ENCODE measurements around the gene FAM3D. TPM values are rescaled to one million over a fixed set of nuclear protein-coding genes. Genes with fewer than 3 reads are reported as not detected.

FAM3D gene
- total RNA-seq, 1 experiment from 2014 or later: 0.32 TPM

DNA sequence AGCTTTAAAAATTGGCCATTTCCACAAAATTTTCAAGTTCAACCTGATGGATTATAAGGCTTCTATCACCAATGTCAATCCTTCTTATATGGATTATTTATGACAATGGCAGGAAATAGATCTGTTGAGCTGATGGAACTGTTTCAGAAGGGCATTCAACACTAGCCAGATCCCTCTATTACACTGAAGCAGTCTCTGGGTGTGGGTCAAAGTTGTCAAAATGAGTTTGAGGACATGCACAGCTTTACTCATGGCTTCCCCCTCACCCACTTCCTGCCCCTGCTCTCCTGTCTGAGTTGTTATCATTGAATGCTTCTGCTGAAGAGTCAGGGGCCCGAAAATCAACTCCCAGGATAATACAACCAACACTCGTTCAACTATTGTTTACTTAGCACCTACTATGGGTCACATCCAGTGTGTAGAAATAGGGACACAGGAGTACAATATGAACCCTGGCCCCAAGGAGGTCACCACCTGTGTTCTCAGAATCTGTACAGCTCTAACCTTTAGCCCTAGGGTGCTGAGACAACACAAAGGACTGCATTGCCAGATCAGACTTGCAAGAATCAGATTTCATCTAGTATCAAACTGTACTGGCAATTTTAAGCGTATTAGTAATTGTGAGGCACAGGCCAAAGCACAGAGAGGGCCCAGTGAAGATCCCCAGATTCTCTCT is 41.7 kb upstream of the FAM3D start:
- Histone ChIP-seq H3K4me1 (ENCODE audit: control insufficient read depth in 1 of 2, insufficient read depth in 2 of 2, low read length in 2 of 2) (no peaks in the 10 kb centered on the region), H3K9me3 (ENCODE audit: control insufficient read depth in 1 of 2, insufficient read depth in 1 of 2, low read depth in 1 of 2, low read length in 2 of 2) (no peaks in the 10 kb centered on the region), H3K9me2 (ENCODE audit: insufficient read depth) (no peaks in the 10 kb centered on the region), H3K9ac (ENCODE audit: low read length) (no peak overlapping the region), H3K27ac (ENCODE audit: low read depth, low read length) (no peak overlapping the region), H3K27me3 (ENCODE audit: insufficient read depth, low read length) (no peaks in the 10 kb centered on the region), H3K79me2 (ENCODE audit: insufficient read depth, low read length) (no peaks in the 10 kb centered on the region), H3K4me2 (ENCODE audit: low read length) (no peak overlapping the region), H3K4me3 (replicated peaks in 1 of 2; ENCODE audit: low read depth in 1 of 2, low read length in 2 of 2) (no peak overlapping the region), H2AFZ (ENCODE audit: low read depth, low read length, poor library complexity, severe bottlenecking) (no peak overlapping the region), H3K36me3 (ENCODE audit: control insufficient read depth in 1 of 2, insufficient read depth in 2 of 2, low read length in 2 of 2) (no peaks in the 10 kb centered on the region), H4K20me1 (ENCODE audit: insufficient read depth) (no peaks in the 10 kb centered on the region)
- intact Hi-C loops (cut with micrococcal nuclease): no loop called here
- TF ChIP-seq ZFX (IDR thresholded peaks at IDR 0.05): no peak
- TF ChIP-seq YY1 (IDR thresholded peaks at IDR 0.05; ENCODE audit: extremely low read depth, insufficient replicate concordance, low read depth, low read length): no peak
- no peak for TF ChIP-seq EZH2 (IDR thresholded peaks at IDR 0.05)
- TF ChIP-seq JUND (IDR thresholded peaks at IDR 0.05): no peak
- BruUV-seq (replicated peaks): no TSS peak
- DNase-seq (ENCODE audit: low read depth, low spot score) (no peak), ATAC-seq (no peak)
- RAD21 ChIA-PET (ENCODE audit: low non-redundant PET in 1 of 2, low total read pairs in 2 of 2, uncharacterized antibody in 2 of 2, unreplicated experiment in 2 of 2): no interaction called here
- CTCF ChIA-PET: no interaction called here
- POLR2A ChIA-PET: no interaction called here

DNA sequence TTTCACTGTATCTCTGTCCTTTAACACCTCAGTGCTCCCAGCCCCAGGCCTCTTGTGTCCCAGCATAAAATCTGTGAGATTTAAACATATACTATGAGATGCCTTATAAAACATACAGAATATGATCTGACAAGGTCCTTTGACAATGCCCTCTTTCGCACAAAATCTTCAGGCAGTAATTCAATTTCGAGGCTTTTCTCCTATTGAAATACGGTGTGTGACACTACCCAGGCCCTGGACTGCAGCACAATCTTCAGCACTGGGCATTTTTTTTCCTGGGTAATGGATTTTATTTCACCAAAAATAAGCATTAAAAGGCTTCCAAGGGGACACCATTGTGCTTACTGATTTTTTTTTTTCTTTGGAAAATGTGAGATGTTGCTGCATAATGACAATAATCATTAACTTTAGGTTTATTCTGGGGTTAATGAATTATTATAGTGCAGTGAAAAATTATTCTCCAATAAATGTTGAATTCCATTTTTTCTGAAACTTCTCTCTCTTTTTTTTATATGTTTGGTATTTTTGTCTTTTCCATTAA is 40.9 kb upstream of the FAM3D start:
- Histone ChIP-seq H2AFZ (ENCODE audit: low read depth, low read length, poor library complexity, severe bottlenecking) (no peak overlapping the region), H3K27me3 (ENCODE audit: insufficient read depth, low read length) (no peaks in the 10 kb centered on the region), H3K4me2 (ENCODE audit: low read length) (no peak overlapping the region), H4K20me1 (ENCODE audit: insufficient read depth) (no peaks in the 10 kb centered on the region), H3K4me1 (ENCODE audit: control insufficient read depth in 1 of 2, insufficient read depth in 2 of 2, low read length in 2 of 2) (no peaks in the 10 kb centered on the region), H3K9ac (ENCODE audit: low read length) (no peak overlapping the region), H3K36me3 (ENCODE audit: control insufficient read depth in 1 of 2, insufficient read depth in 2 of 2, low read length in 2 of 2) (no peaks in the 10 kb centered on the region), H3K4me3 (replicated peaks in 1 of 2; ENCODE audit: low read depth in 1 of 2, low read length in 2 of 2) (no peak overlapping the region), H3K27ac (ENCODE audit: low read depth, low read length) (no peak overlapping the region), H3K79me2 (ENCODE audit: insufficient read depth, low read length) (no peaks in the 10 kb centered on the region), H3K9me2 (ENCODE audit: insufficient read depth) (no peaks in the 10 kb centered on the region), H3K9me3 (ENCODE audit: control insufficient read depth in 1 of 2, insufficient read depth in 1 of 2, low read depth in 1 of 2, low read length in 2 of 2) (no peaks in the 10 kb centered on the region)
- BruUV-seq (replicated peaks): no TSS peak
- DNase-seq (ENCODE audit: low read depth, low spot score) (no peak), ATAC-seq (no peak)
- CTCF ChIA-PET: no interaction called here
- TF ChIP-seq, protein P1, sequence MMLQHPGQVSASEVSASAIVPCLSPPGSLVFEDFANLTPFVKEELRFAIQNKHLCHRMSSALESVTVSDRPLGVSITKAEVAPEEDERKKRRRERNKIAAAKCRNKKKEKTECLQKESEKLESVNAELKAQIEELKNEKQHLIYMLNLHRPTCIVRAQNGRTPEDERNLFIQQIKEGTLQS (IDR thresholded peaks at IDR 0.05): no peak
- TF ChIP-seq, protein P2, sequence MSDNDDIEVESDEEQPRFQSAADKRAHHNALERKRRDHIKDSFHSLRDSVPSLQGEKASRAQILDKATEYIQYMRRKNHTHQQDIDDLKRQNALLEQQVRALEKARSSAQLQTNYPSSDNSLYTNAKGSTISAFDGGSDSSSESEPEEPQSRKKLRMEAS (IDR thresholded peaks at IDR 0.05): no peak
- TF ChIP-seq SRF (IDR thresholded peaks at IDR 0.05; ENCODE audit: low read depth): no peak
- TF ChIP-seq CBX3 (IDR thresholded peaks at IDR 0.05; ENCODE audit: low read depth): no peak
- no peak for TF ChIP-seq ZNF274 (IDR thresholded peaks at IDR 0.05; ENCODE audit: low read depth, low read length)
- TF ChIP-seq ELF1 (IDR thresholded peaks at IDR 0.05; ENCODE audit: borderline replicate concordance, low read depth): no peak
- TF ChIP-seq CEBPB (IDR thresholded peaks at IDR 0.05; ENCODE audit: low read depth): no peak
- no peak for TF ChIP-seq POLR2AphosphoS5 (IDR thresholded peaks at IDR 0.05; ENCODE audit: low read depth, low read length)
- TF ChIP-seq EGR1 (IDR thresholded peaks at IDR 0.05; ENCODE audit: low read depth): no peak
- TF ChIP-seq POLR2A (IDR thresholded peaks at IDR 0.05; ENCODE audit: borderline replicate concordance, extremely low read depth, insufficient read depth, insufficient read length): no peak
- TF ChIP-seq JUND (IDR thresholded peaks at IDR 0.05): no peak
- no peak for TF ChIP-seq YY1 (IDR thresholded peaks at IDR 0.05; ENCODE audit: extremely low read depth, insufficient replicate concordance, low read depth, low read length)
- no peak for TF ChIP-seq SIN3A (IDR thresholded peaks at IDR 0.05; ENCODE audit: low read depth)
- TF ChIP-seq, protein P3, sequence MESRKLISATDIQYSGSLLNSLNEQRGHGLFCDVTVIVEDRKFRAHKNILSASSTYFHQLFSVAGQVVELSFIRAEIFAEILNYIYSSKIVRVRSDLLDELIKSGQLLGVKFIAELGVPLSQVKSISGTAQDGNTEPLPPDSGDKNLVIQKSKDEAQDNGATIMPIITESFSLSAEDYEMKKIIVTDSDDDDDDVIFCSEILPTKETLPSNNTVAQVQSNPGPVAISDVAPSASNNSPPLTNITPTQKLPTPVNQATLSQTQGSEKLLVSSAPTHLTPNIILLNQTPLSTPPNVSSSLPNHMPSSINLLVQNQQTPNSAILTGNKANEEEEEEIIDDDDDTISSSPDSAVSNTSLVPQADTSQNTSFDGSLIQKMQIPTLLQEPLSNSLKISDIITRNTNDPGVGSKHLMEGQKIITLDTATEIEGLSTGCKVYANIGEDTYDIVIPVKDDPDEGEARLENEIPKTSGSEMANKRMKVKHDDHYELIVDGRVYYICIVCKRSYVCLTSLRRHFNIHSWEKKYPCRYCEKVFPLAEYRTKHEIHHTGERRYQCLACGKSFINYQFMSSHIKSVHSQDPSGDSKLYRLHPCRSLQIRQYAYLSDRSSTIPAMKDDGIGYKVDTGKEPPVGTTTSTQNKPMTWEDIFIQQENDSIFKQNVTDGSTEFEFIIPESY (IDR thresholded peaks at IDR 0.05; ENCODE audit: extremely low read depth, insufficient replicate concordance, low read length): no peak
- no peak for TF ChIP-seq ZFX (IDR thresholded peaks at IDR 0.05)
- POLR2A ChIA-PET: no interaction called here
- intact Hi-C loops (cut with micrococcal nuclease): no loop called here
- RAD21 ChIA-PET (ENCODE audit: low non-redundant PET in 1 of 2, low total read pairs in 2 of 2, uncharacterized antibody in 2 of 2, unreplicated experiment in 2 of 2): no interaction called here
